HCT116 (cell line): ENCODE results near the gene VANGL1. TPM values are rescaled to one million over a fixed set of nuclear protein-coding genes. Genes with fewer than 3 reads are reported as not detected.

Source experiments
- ATAC-seq: fragments of 200-7000 bp; cut with Tn5 transposase; 2 replicates; pipeline ENCODE4 v1.9.1; 2020; ENCODE audit warnings: mild to moderate bottlenecking, moderate library complexity
- BruUV-seq: library from RNA; stranded (reverse); fragments of 400-500 nt; replicated peaks from 2 replicates; lab custom pipeline; 2021; lab: Mats Ljungman, UMichigan
- CTCF ChIA-PET: fragments of 300-600 bp; sonication (Branson Sonifier 250); formaldehyde crosslinking; loops from one replicate; lab custom pipeline; 2021; ENCODE audit warnings: antibody characterized with exemption; lab: Charles Lee
- POLR2A ChIA-PET: fragments of 300-600, 350-600 bp; sonication (Branson Sonifier 250); formaldehyde crosslinking; loops from one replicate; lab custom pipeline; 2021; ENCODE audit warnings: antibody characterized with exemption; lab: Charles Lee
- RAD21 ChIA-PET, 2 experiments: fragments of 300-600 bp; sonication (Branson Sonifier 250); formaldehyde crosslinking; loops; one replicate each; lab custom pipeline; 2023; ENCODE audit warnings: low total read pairs in 2 of 2; ENCODE audit not compliant: uncharacterized antibody in 2 of 2, unreplicated experiment in 2 of 2, low non-redundant PET in 1 of 2; lab: Charles Lee
- DNase-seq: peaks from one replicate; pipeline ENCODE4 v3.0.0-alpha.2; 2010; ENCODE audit warnings: low read depth, low spot score
- H2AFZ ChIP-seq: fragments of 200-600 bp; shearing (Covaris generic), sonication (generic); 2 replicates; pipeline ENCODE4 v1.6.1; 2017; ENCODE audit warnings: low read depth, mixed run types, mixed read lengths, antibody characterized with exemption, low read length; ENCODE audit not compliant: poor library complexity, severe bottlenecking
- H3K27ac ChIP-seq: 2 replicates; pipeline ENCODE4 v1.5.1; 2012; ENCODE audit warnings: low read depth, low read length
- H3K27me3 ChIP-seq: fragments of 200-600 bp; sonication (generic); 2 replicates; pipeline ENCODE4 v1.6.1; 2016; ENCODE audit warnings: mixed run types, low read length, mixed read lengths; ENCODE audit not compliant: insufficient read depth
- H3K36me3 ChIP-seq, 2 experiments: fragments of 200-500 bp in 1 of 2; fragments of 200-600 bp in 1 of 2; sonication (Bioruptor generic) in 1 of 2; sonication (generic) in 1 of 2; 2 replicates each; pipeline versions ENCODE4 v1.5.1 to v1.6.1; 2014 to 2016; ENCODE audit warnings: low read length in 2 of 2, inconsistent platforms in 1 of 2, mixed read lengths in 1 of 2, mixed run types in 1 of 2; ENCODE audit not compliant: insufficient read depth in 2 of 2, control insufficient read depth in 1 of 2
- H3K4me1 ChIP-seq, 2 experiments: fragments of 200-600 bp in 1 of 2; sonication (generic) in 1 of 2; 2 replicates each; pipeline versions ENCODE4 v1.5.1 to v1.6.1; 2012 to 2017; ENCODE audit warnings: low read length in 2 of 2, inconsistent platforms in 1 of 2, mild to moderate bottlenecking in 1 of 2, mixed read lengths in 1 of 2, mixed run types in 1 of 2, moderate library complexity in 1 of 2; ENCODE audit not compliant: insufficient read depth in 2 of 2, control insufficient read depth in 1 of 2
- H3K4me2 ChIP-seq: fragments of 200-600 bp; sonication (generic); 2 replicates; pipeline ENCODE4 v1.6.1; 2017; ENCODE audit warnings: mixed run types, low read length, mixed read lengths
- H3K4me3 ChIP-seq, 2 experiments: fragments of 200-600 bp in 1 of 2; sonication (generic) in 1 of 2; replicated peaks in 1 of 2; 2 replicates each; pipeline ENCODE4 v1.5.1; 2011 to 2016; ENCODE audit warnings: low read length in 2 of 2, control low read depth in 1 of 2, low read depth in 1 of 2, mild to moderate bottlenecking in 1 of 2, mixed read lengths in 1 of 2, mixed run types in 1 of 2
- H3K79me2 ChIP-seq: fragments of 200-600 bp; sonication (generic); 2 replicates; pipeline ENCODE4 v1.6.1; 2017; ENCODE audit warnings: mild to moderate bottlenecking, mixed run types, low read length, moderate library complexity, mixed read lengths; ENCODE audit not compliant: insufficient read depth
- H3K9ac ChIP-seq: fragments of 200-600 bp; sonication (generic); 2 replicates; pipeline ENCODE4 v1.6.1; 2016; ENCODE audit warnings: low read length, mixed read lengths
- H3K9me2 ChIP-seq: fragments of 200-600 bp; sonication (generic), shearing (Covaris generic); 2 replicates; pipeline ENCODE4 v1.6.1; 2017; ENCODE audit warnings: mixed run types, mild to moderate bottlenecking, moderate library complexity; ENCODE audit not compliant: insufficient read depth
- H3K9me3 ChIP-seq, 2 experiments: fragments of 200-500 bp in 1 of 2; fragments of 200-600 bp in 1 of 2; sonication (Bioruptor generic) in 1 of 2; sonication (generic) in 1 of 2; 2 replicates each; pipeline ENCODE4 v1.6.1; 2014 to 2017; ENCODE audit warnings: low read length in 2 of 2, mixed read lengths in 2 of 2, inconsistent platforms in 1 of 2, low read depth in 1 of 2, mild to moderate bottlenecking in 1 of 2, mixed run types in 1 of 2, moderate library complexity in 1 of 2; ENCODE audit not compliant: control insufficient read depth in 1 of 2, insufficient read depth in 1 of 2
- H4K20me1 ChIP-seq: fragments of 200-600 bp; sonication (generic), shearing (Covaris generic); 2 replicates; pipeline ENCODE4 v1.6.1; 2017; ENCODE audit warnings: mixed run types, mild to moderate bottlenecking, moderate library complexity; ENCODE audit not compliant: insufficient read depth
- ATF3 ChIP-seq: IDR thresholded peaks from 2 replicates; pipeline ENCODE4 v1.6.1; 2012
- CEBPB ChIP-seq: IDR thresholded peaks from 2 replicates; pipeline ENCODE4 v1.6.1; 2012; ENCODE audit warnings: low read depth
- FOSL1 ChIP-seq: IDR thresholded peaks from 2 replicates; pipeline ENCODE4 v1.6.1; 2012; ENCODE audit warnings: low read depth
- JUND ChIP-seq: IDR thresholded peaks from 2 replicates; pipeline ENCODE4 v1.6.1; 2012
- MAX ChIP-seq: IDR thresholded peaks from 2 replicates; pipeline ENCODE4 v1.6.1; 2012
- REST ChIP-seq: IDR thresholded peaks from 2 replicates; pipeline ENCODE4 v1.6.1; 2012; ENCODE audit warnings: low read depth
- SP1 ChIP-seq: IDR thresholded peaks from 2 replicates; pipeline ENCODE4 v1.6.1; 2012; ENCODE audit warnings: low read depth
- SRF ChIP-seq: IDR thresholded peaks from 2 replicates; pipeline ENCODE4 v1.6.1; 2012; ENCODE audit warnings: low read depth
- TCF7L2 ChIP-seq: IDR thresholded peaks from 2 replicates; pipeline ENCODE4 v1.7.0; 2011; ENCODE audit warnings: borderline replicate concordance, inconsistent platforms; ENCODE audit not compliant: insufficient read depth, insufficient read length; ENCODE audit errors: extremely low read depth
- YY1 ChIP-seq: IDR thresholded peaks from 2 replicates; pipeline ENCODE4 v1.6.1; 2011; ENCODE audit warnings: low read length, low read depth, moderate library complexity, mild to moderate bottlenecking; ENCODE audit not compliant: insufficient replicate concordance; ENCODE audit errors: extremely low read depth
- ZFX ChIP-seq: fragments of 450-650 bp; IDR thresholded peaks from 2 replicates; pipeline ENCODE4 v1.6.1; 2017
- intact Hi-C: fragments of 100-400 bp; cut with micrococcal nuclease; formaldehyde crosslinking; loops from 2 replicates; pipeline ENCODE4 v1.10.0; 2022
- total RNA-seq: library from RNA; stranded (reverse); gene quantifications from one replicate; pipeline ENCODE4 v1.2.1, GENCODE V29; 2021; ENCODE audit not compliant: unreplicated experiment

VANGL1 gene
- total RNA-seq, 1 experiment from 2014 or later = 23.5 TPM

- TF ChIP-seq REST = no peak
- TF ChIP-seq CEBPB = no peak
- TF ChIP-seq SRF = no peak
- no peak for TF ChIP-seq ATF3
- TF ChIP-seq JUND = no peak
- no peak for TF ChIP-seq YY1
These were observed 8.2 kb downstream of the VANGL1 start (continued) for GRCh38 chr1:115649964-115650363.

- H3K4me1 ChIP-seq = peaks cover 13 to 17% of the 10 kb centered on the region in 2 experiments; a peak in 2 of 4 replicates
- DNase-seq = no peak
- RAD21 ChIA-PET = no interaction called here
- CTCF ChIA-PET = no interaction called here
- peaks cover 78% of the 10 kb centered on the region for H3K79me2 ChIP-seq
- H3K36me3 ChIP-seq = peaks cover 9 to 13% of the 10 kb centered on the region in 2 experiments; a peak in 3 of 4 replicates
- ATAC-seq = no peak
- no peaks in the 10 kb centered on the region for H3K9me2 ChIP-seq
- H3K4me3 ChIP-seq = no peak overlapping the region
- no peak overlapping the region for H2AFZ ChIP-seq
- intact Hi-C loops = no loop called here
- POLR2A ChIA-PET = no interaction called here
- no peaks in the 10 kb centered on the region for H4K20me1 ChIP-seq
- H3K4me2 ChIP-seq = no peak overlapping the region
- no TSS peak for BruUV-seq
- no peak overlapping the region for H3K9ac ChIP-seq
- no peaks in the 10 kb centered on the region for H3K27me3 ChIP-seq
- TF ChIP-seq ATF3 = no peak
- no peak for TF ChIP-seq MAX
- no peak for TF ChIP-seq SP1
- TF ChIP-seq TCF7L2 = no peak
- no peak for TF ChIP-seq JUND
- no peak for TF ChIP-seq FOSL1
- no peak for TF ChIP-seq ZFX
- no peaks in the 10 kb centered on the region for H3K9me3 ChIP-seq
- no peak overlapping the region for H3K27ac ChIP-seq
These were observed 9.2 kb downstream of the VANGL1 start for GRCh38 chr1:115650961-115651360.
